Type B pancreatic cell (in vitro differentiated cells): ENCODE measurements around the gene SCRN1. TPM values are rescaled to one million over a fixed set of nuclear protein-coding genes. Genes with fewer than 3 reads are reported as not detected.

Experiments
- DNase-seq: peaks from one replicate; pipeline ENCODE4 v3.0.0; 2021; ENCODE audit warnings: mixed read lengths; ENCODE audit not compliant: unreplicated experiment; ENCODE audit errors: extremely low spot score
- H3K27ac Mint-ChIP-seq: 2 replicates; pipeline ENCODE4 v1.8.0; 2021; ENCODE audit warnings: mild to moderate bottlenecking, mixed read lengths
- H3K27me3 Mint-ChIP-seq: 2 replicates; pipeline ENCODE4 v1.8.0; 2021; ENCODE audit warnings: mixed read lengths
- H3K36me3 Mint-ChIP-seq: 2 replicates; pipeline ENCODE4 v1.8.0; 2021; ENCODE audit warnings: mixed read lengths
- H3K4me1 Mint-ChIP-seq: one replicate; pipeline ENCODE4 v1.8.0; 2021; ENCODE audit warnings: mixed read lengths; ENCODE audit not compliant: unreplicated experiment
- H3K4me3 Mint-ChIP-seq: 2 replicates; pipeline ENCODE4 v1.8.0; 2021; ENCODE audit warnings: mild to moderate bottlenecking, mixed read lengths
- H3K9me3 Mint-ChIP-seq: 2 replicates; pipeline ENCODE4 v1.8.0; 2021; ENCODE audit warnings: mixed read lengths
- CTCF ChIP-seq: fragments of 200-600 bp; sonication (generic); conservative IDR thresholded peaks from 2 replicates; pipeline ENCODE4 v1.5.0; 2021; ENCODE audit warnings: antibody characterized with exemption, mild to moderate bottlenecking
- total RNA-seq: library from RNA; stranded (reverse); gene quantifications from 2 replicates; pipeline ENCODE4 v1.2.1, GENCODE V29; 2021; ENCODE audit warnings: low replicate concordance

SCRN1 gene
- total RNA-seq, 1 donor from 2014 or later, result 62.7 TPM

- H3K27me3 Mint-ChIP-seq, result peaks cover 10% of the 10 kb centered on the region
Measured at GRCh38 chr7:29884399-29885272, 105.0 kb downstream of the SCRN1 start.

GRCh38 chr7:29883462-29884398, 105.9 kb downstream of the SCRN1 start:
- Mint-ChIP-seq H3K36me3 (no peaks in the 10 kb centered on the region), H3K27me3 (peaks cover 10% of the 10 kb centered on the region), H3K9me3 (no peaks in the 10 kb centered on the region), H3K27ac (no peak overlapping the region), H3K4me1 (peaks cover 14% of the 10 kb centered on the region), H3K4me3 (peak overlapping the region; percentile 72)
- no peak for TF ChIP-seq CTCF
- DNase-seq, result peak; percentile 71

More at GRCh38 chr7:29884399-29885272, 105.0 kb downstream of the SCRN1 start:
- H3K9me3 Mint-ChIP-seq, result no peaks in the 10 kb centered on the region
- H3K36me3 Mint-ChIP-seq, result no peaks in the 10 kb centered on the region
- no peak overlapping the region for H3K27ac Mint-ChIP-seq
- TF ChIP-seq CTCF, result peak; percentile 45
- peak overlapping the region; percentile 72 for H3K4me3 Mint-ChIP-seq
- peaks cover 14% of the 10 kb centered on the region for H3K4me1 Mint-ChIP-seq
- DNase-seq, result peak; percentile 72

GRCh38 chr7:29882481-29882880, 107.1 kb downstream of the SCRN1 start:
- no peaks in the 10 kb centered on the region for H3K9me3 Mint-ChIP-seq
- peaks cover 14% of the 10 kb centered on the region for H3K4me1 Mint-ChIP-seq
- no peak overlapping the region for H3K27ac Mint-ChIP-seq
- DNase-seq, result peak; percentile 16
- no peak overlapping the region for H3K4me3 Mint-ChIP-seq
- H3K27me3 Mint-ChIP-seq, result peaks cover 14% of the 10 kb centered on the region
- no peaks in the 10 kb centered on the region for H3K36me3 Mint-ChIP-seq
- no peak for TF ChIP-seq CTCF

GRCh38 chr7:29881724-29882123, 107.9 kb downstream of the SCRN1 start:
- Mint-ChIP-seq H3K4me1 (peaks cover 18% of the 10 kb centered on the region), H3K9me3 (no peaks in the 10 kb centered on the region), H3K36me3 (no peaks in the 10 kb centered on the region), H3K4me3 (no peak overlapping the region), H3K27me3 (peaks cover 16% of the 10 kb centered on the region), H3K27ac (no peak overlapping the region)
- no peak for DNase-seq
- TF ChIP-seq CTCF, result no peak

- Mint-ChIP-seq H3K4me3 (no peak overlapping the region), H3K4me1 (peaks cover 10% of the 10 kb centered on the region), H3K36me3 (no peaks in the 10 kb centered on the region), H3K27me3 (peaks cover 14% of the 10 kb centered on the region), H3K9me3 (no peaks in the 10 kb centered on the region), H3K27ac (no peak overlapping the region)
- no peak for DNase-seq
- no peak for TF ChIP-seq CTCF
Measured at GRCh38 chr7:29879609-29880008, 110.0 kb downstream of the SCRN1 start.
